NB4 (cell line): Measurements from ENCODE around the gene COL5A2.

Experiments
- CTCF ChIP-seq: IDR thresholded peaks from one replicate; pipeline ENCODE4 v1.5.1; 2012; ENCODE audit warnings: low read depth, low read length
- MAX ChIP-seq: IDR thresholded peaks from 2 replicates; pipeline ENCODE4 v1.6.1; 2011; ENCODE audit warnings: low read depth, low read length
- MYC ChIP-seq: IDR thresholded peaks from 2 replicates; pipeline ENCODE4 v1.6.1; 2011; ENCODE audit warnings: low read depth, low read length
- POLR2A ChIP-seq: IDR thresholded peaks from 2 replicates; pipeline ENCODE4 v1.6.1; 2011; ENCODE audit warnings: mild to moderate bottlenecking; ENCODE audit not compliant: insufficient read length; ENCODE audit errors: extremely low read depth

GRCh38 chr2:189116087-189116486 lies 63.5 kb downstream of the COL5A2 start:
- no peak for TF ChIP-seq POLR2A
- TF ChIP-seq CTCF: no peak
- TF ChIP-seq MAX: no peak
- no peak for TF ChIP-seq MYC
